ENCODE results near the gene N4BP3.
"Not testable (repeated sequence)": the region's sequence is repeated elsewhere in the genome, so short reads cannot be mapped to it uniquely, and the experiment has no call there.

The N4BP3 gene

GRCh38 chr5:178123094-178123965 lies 10.0 kb downstream of the N4BP3 start:
- no peak for DNase-seq

- no peak for DNase-seq
These were observed 10.9 kb downstream of the N4BP3 start for GRCh38 chr5:178123966-178124925.

GRCh38 chr5:178125253-178125906 lies 12.0 kb downstream of the N4BP3 start:
- DNase-seq, result no peak

GRCh38 chr5:178126556-178126955 lies 13.2 kb downstream of the N4BP3 start:
- no peak for DNase-seq

- DNase-seq, result not testable (repeated sequence)
These were observed 14.1 kb downstream of the N4BP3 start for GRCh38 chr5:178127300-178128009.

GRCh38 chr5:178129296-178129695 lies 16.0 kb downstream of the N4BP3 start:
- no peak for DNase-seq

- DNase-seq, result not testable (repeated sequence)
These were observed 16.9 kb downstream of the N4BP3 start for GRCh38 chr5:178130234-178130575.

GRCh38 chr5:178130576-178131445 lies 17.5 kb downstream of the N4BP3 start, which contains the start of gene RMND5B:
Gene RMND5B (plus strand): TSS chr5:178131014. CDS start chr5:178138120, 7,106 bp downstream.
- peak; percentile 87 for DNase-seq

- DNase-seq, result no peak
These were observed 18.2 kb downstream of the N4BP3 start for GRCh38 chr5:178131446-178131996.

GRCh38 chr5:178136990-178137389 lies 23.7 kb downstream of the N4BP3 start:
- no peak for DNase-seq

- no peak for DNase-seq
These were observed 24.7 kb downstream of the N4BP3 start for GRCh38 chr5:178137991-178138390.

GRCh38 chr5:178141550-178141949 lies 28.2 kb downstream of the N4BP3 start:
- no peak for DNase-seq

GRCh38 chr5:178142642-178143041 lies 29.3 kb downstream of the N4BP3 start:
- no peak for DNase-seq

GRCh38 chr5:178143246-178143645 lies 29.9 kb downstream of the N4BP3 start:
- DNase-seq, result no peak

GRCh38 chr5:178143901-178144300 lies 30.6 kb downstream of the N4BP3 start:
- DNase-seq, result no peak

- DNase-seq, result peak; percentile 71
These were observed 32.9 kb downstream of the N4BP3 start for GRCh38 chr5:178145965-178146820.

GRCh38 chr5:178147406-178147805 lies 34.1 kb downstream of the N4BP3 start:
- DNase-seq, result no peak

GRCh38 chr5:178149199-178149932 lies 36.0 kb downstream of the N4BP3 start:
- DNase-seq, result no peak
